GM23248 (cell line): Measurements from ENCODE around the gene GM2A. TPM values are rescaled to one million over a fixed set of nuclear protein-coding genes. Genes with fewer than 3 reads are reported as not detected.

ENCODE experiments used
- DNase-seq: peaks from one replicate; pipeline ENCODE4 v3.0.0-alpha.2; 2015
- H2AFZ ChIP-seq: fragments of 200-600 bp; sonication (generic); 2 replicates; pipeline ENCODE4 v1.6.1; 2016; ENCODE audit warnings: antibody characterized with exemption
- H3F3A ChIP-seq: fragments of 200-600 bp; sonication (generic); 2 replicates; pipeline ENCODE4 v1.6.1; 2016; ENCODE audit warnings: mild to moderate bottlenecking, antibody characterized with exemption, mixed run types; ENCODE audit not compliant: insufficient read depth
- H3K27ac ChIP-seq: fragments of 200-600 bp; sonication (generic); 2 replicates; pipeline ENCODE4 v1.5.1; 2016; ENCODE audit warnings: mild to moderate bottlenecking
- H3K27me3 ChIP-seq: fragments of 200-600 bp; sonication (generic); replicated peaks from 2 replicates; pipeline ENCODE4 v1.6.1; 2016; ENCODE audit warnings: mild to moderate bottlenecking; ENCODE audit not compliant: insufficient read depth
- H3K36me3 ChIP-seq: fragments of 200-600 bp; sonication (generic); 2 replicates; pipeline ENCODE4 v1.6.1; 2016; ENCODE audit warnings: low read depth, mild to moderate bottlenecking
- H3K4me1 ChIP-seq: fragments of 200-600 bp; sonication (generic); 2 replicates; pipeline ENCODE4 v1.6.1; 2016; ENCODE audit warnings: mild to moderate bottlenecking; ENCODE audit not compliant: insufficient read depth
- H3K4me2 ChIP-seq: fragments of 200-600 bp; sonication (generic); one replicate; pipeline ENCODE4 v1.6.1; 2016; ENCODE audit warnings: mild to moderate bottlenecking; ENCODE audit not compliant: unreplicated experiment
- H3K4me3 ChIP-seq: fragments of 200-600 bp; sonication (generic); 2 replicates; pipeline ENCODE4 v1.5.1; 2016; ENCODE audit warnings: mild to moderate bottlenecking
- H3K79me2 ChIP-seq: fragments of 200-600 bp; sonication (generic); 2 replicates; pipeline ENCODE4 v1.6.1; 2016; ENCODE audit warnings: mild to moderate bottlenecking; ENCODE audit not compliant: insufficient read depth
- H3K9ac ChIP-seq: fragments of 200-600 bp; sonication (generic); 2 replicates; pipeline ENCODE4 v1.6.1; 2016; ENCODE audit warnings: mild to moderate bottlenecking
- H3K9me2 ChIP-seq: fragments of 200-600 bp; sonication (generic); 2 replicates; pipeline ENCODE4 v1.6.1; 2016; ENCODE audit warnings: mixed run types, mild to moderate bottlenecking, moderate library complexity; ENCODE audit not compliant: insufficient read depth
- H3K9me3 ChIP-seq: fragments of 200-600 bp; sonication (generic); one replicate; pipeline ENCODE4 v1.6.1; 2017; ENCODE audit warnings: low read depth
- H4K20me1 ChIP-seq: fragments of 200-600 bp; sonication (generic); 2 replicates; pipeline ENCODE4 v1.6.0; 2016; ENCODE audit not compliant: insufficient read depth
- EZH2 ChIP-seq: fragments of 200-600 bp; sonication (generic); IDR thresholded peaks from 2 replicates; pipeline ENCODE4 v1.6.1; 2018; ENCODE audit warnings: antibody characterized with exemption, mild to moderate bottlenecking; ENCODE audit not compliant: insufficient read depth, poor library complexity, severe bottlenecking
- EZH2phosphoT487 ChIP-seq: fragments of 200-600 bp; sonication (generic); IDR thresholded peaks from 2 replicates; pipeline ENCODE4 v1.6.1; 2018; ENCODE audit warnings: antibody characterized with exemption, moderate library complexity, mild to moderate bottlenecking, low read depth; ENCODE audit not compliant: insufficient read depth
- WGBS, 2 experiments: methylation state at CpG; one replicate each; pipeline ENCODE4 v1.1.6; 2015 to 2017; ENCODE audit warnings: low lambda C conversion rate in 2 of 2, low coverage in 1 of 2; ENCODE audit errors: missing lambda C conversion rate in 2 of 2; 5-methylcytosine and 5-hydroxymethylcytosine counted together
- in situ Hi-C: fragments of 300-500 bp; cut with MboI; formaldehyde crosslinking; loops from 2 replicates; pipeline ENCODE4 v1.15.0; 2020
- polyA plus RNA-seq: library from polyadenylated mRNA; unstranded; fragments of >200 nt; fragmentation: Nextera tagmentation; extraction: Ambion mirVana; gene quantifications from 2 replicates; pipeline ENCODE4 v1.2.1, GENCODE V29; 2016
- total RNA-seq: library from RNA; depleted of rRNA; stranded (reverse); fragments of >200 nt; shearing (Covaris generic); gene quantifications from 2 replicates; pipeline ENCODE4 v1.2.3, GENCODE V29; 2014

Gene GM2A
- total and polyA plus RNA-seq, 2 experiments from 2014 or later = 11.2 to 23.5 TPM

DNA sequence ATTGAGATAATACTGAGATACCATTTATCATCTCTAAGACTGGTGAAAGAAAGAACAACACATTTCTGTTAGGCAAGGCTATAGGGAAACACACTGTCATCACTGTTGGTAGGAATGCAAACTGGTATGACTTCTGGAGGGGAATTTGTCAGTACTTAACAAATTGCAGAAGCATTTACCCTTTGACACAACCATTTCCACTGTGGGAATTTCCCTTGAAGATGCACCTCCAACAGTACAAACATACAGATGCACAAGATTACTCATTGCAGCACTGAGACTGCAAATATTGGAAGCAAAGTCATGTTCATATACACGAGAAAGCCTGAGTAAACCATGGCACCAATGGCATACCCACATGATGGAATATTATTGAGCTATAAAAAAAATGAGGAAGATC, 17.6 kb downstream of the GM2A start:
- in situ Hi-C loops = no loop called here
- H3K27me3 ChIP-seq = no peaks in the 10 kb centered on the region

DNA sequence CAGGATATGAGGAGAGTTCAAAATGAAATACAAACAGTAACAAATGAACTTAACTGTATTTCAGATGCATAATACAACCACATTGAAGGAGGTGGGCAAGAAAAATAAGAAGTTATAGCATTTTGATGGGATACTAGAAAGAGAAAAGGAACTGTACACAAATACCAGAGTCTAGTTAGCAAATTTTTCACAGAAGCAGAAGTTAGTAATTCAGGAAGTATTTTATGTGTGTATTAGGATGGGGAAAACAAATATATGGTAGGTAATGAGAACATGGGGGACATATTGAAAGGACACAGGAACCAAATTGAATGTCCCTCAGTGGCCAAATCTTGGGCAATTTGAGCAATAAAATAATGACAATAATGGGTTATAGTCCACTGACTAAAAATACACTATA, 18.4 kb downstream of the GM2A start:
- no peaks in the 10 kb centered on the region for H3K27me3 ChIP-seq
- no peak for DNase-seq
- H3K27ac ChIP-seq = no peak overlapping the region
- H3K4me3 ChIP-seq = no peak overlapping the region
- no peaks in the 10 kb centered on the region for H3K9me3 ChIP-seq
- H3K4me2 ChIP-seq = no peak overlapping the region
- H3K4me1 ChIP-seq = no peaks in the 10 kb centered on the region
- no peak overlapping the region for H2AFZ ChIP-seq
- no peaks in the 10 kb centered on the region for H3K9me2 ChIP-seq
- TF ChIP-seq EZH2phosphoT487 (no peak), EZH2 (no peak)
- H3F3A ChIP-seq = no peaks in the 10 kb centered on the region
- H4K20me1 ChIP-seq = no peaks in the 10 kb centered on the region
- no peak overlapping the region for H3K9ac ChIP-seq
- no peaks in the 10 kb centered on the region for H3K36me3 ChIP-seq
- H3K79me2 ChIP-seq = no peaks in the 10 kb centered on the region
- in situ Hi-C loops = no loop called here

More for the DNA sequence above, 17.6 kb downstream of the GM2A start:
- Histone ChIP-seq H3K9ac (no peak overlapping the region), H4K20me1 (no peaks in the 10 kb centered on the region), H3K4me2 (no peak overlapping the region), H3K79me2 (no peaks in the 10 kb centered on the region), H3K9me3 (no peaks in the 10 kb centered on the region), H2AFZ (no peak overlapping the region), H3F3A (no peaks in the 10 kb centered on the region), H3K4me1 (no peaks in the 10 kb centered on the region), H3K36me3 (no peaks in the 10 kb centered on the region), H3K4me3 (no peak overlapping the region), H3K9me2 (no peaks in the 10 kb centered on the region), H3K27ac (no peak overlapping the region)
- WGBS, 2 experiments = 46 to 67% methylated on average over 1 of the region's 1 CpG
- TF ChIP-seq EZH2phosphoT487 (no peak), EZH2 (no peak)
- DNase-seq = peak; percentile 30

DNA sequence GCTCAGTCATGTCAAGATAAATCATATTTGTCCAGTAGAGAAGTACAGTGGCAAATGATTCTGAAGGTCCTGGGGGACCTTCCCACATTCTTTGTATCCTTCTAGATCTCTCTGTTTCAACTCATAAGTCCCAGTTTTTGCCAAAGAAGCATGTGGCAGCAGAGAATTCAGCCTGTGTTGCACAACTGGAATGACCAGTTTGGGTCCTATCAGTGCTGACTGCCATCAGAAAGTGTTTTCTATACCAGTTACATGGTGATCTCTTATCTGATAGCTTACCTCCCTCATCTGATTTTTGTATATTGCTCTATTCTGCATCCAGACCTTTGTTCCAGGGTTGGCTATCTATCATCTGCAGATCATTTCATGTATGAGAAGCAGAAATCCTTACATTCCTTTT, 21.7 kb downstream of the GM2A start:
- Histone ChIP-seq H3K4me1 (no peaks in the 10 kb centered on the region), H3K27me3 (0 out of 2 replicates have a peak, but pooled peaks cover 14% of the 10 kb centered on the region), H3K36me3 (no peaks in the 10 kb centered on the region), H3K4me3 (no peak overlapping the region), H3F3A (no peaks in the 10 kb centered on the region), H4K20me1 (no peaks in the 10 kb centered on the region), H3K9ac (no peak overlapping the region), H3K27ac (no peak overlapping the region), H2AFZ (no peak overlapping the region), H3K4me2 (no peak overlapping the region), H3K9me2 (no peaks in the 10 kb centered on the region), H3K9me3 (no peaks in the 10 kb centered on the region), H3K79me2 (no peaks in the 10 kb centered on the region)
- TF ChIP-seq EZH2 (no peak), EZH2phosphoT487 (no peak)
- in situ Hi-C loops = no loop called here
- no peak for DNase-seq

GRCh38 chr5:151275803-151276202, 22.8 kb downstream of the GM2A start:
- H3K4me3 ChIP-seq = no peak overlapping the region
- WGBS, 2 experiments = 80 to 81% methylated on average over 2 of the region's 2 CpGs
- no peaks in the 10 kb centered on the region for H3F3A ChIP-seq
- no peak overlapping the region for H2AFZ ChIP-seq
- no peaks in the 10 kb centered on the region for H3K79me2 ChIP-seq
- no peak for TF ChIP-seq EZH2phosphoT487
- TF ChIP-seq EZH2 = no peak
- no peak overlapping the region for H3K9ac ChIP-seq
- H3K27me3 ChIP-seq = 0 out of 2 replicates have a peak, but pooled peaks cover 14% of the 10 kb centered on the region
- no peaks in the 10 kb centered on the region for H3K4me1 ChIP-seq
- no peaks in the 10 kb centered on the region for H3K9me3 ChIP-seq
- no peaks in the 10 kb centered on the region for H3K9me2 ChIP-seq
- in situ Hi-C loops = no loop called here
- no peaks in the 10 kb centered on the region for H4K20me1 ChIP-seq
- H3K4me2 ChIP-seq = no peak overlapping the region
- DNase-seq = no peak
- no peak overlapping the region for H3K27ac ChIP-seq
- no peaks in the 10 kb centered on the region for H3K36me3 ChIP-seq

DNA sequence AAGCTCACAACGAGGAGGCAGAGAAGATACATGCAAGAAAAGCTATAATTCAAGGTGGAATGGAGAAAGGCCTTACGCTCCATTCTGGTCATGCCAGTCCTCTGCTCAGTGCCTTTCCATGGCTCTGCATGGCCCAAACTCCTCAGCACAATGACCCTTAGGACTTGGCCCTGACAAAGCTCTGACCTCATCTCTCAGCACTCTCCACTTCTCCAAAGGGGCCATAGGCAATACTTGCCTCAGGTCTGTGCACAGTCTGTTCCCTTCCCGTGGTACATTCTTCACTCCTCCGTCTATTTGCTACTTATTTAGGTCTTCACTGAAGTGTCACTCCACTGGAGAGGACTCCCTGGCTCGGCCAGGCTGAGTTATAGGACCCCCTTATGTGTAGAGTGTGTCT, 25.9 kb downstream of the GM2A start:
- H3K4me1 ChIP-seq = no peaks in the 10 kb centered on the region
- in situ Hi-C loops = no loop called here
- no peaks in the 10 kb centered on the region for H4K20me1 ChIP-seq
- 46% methylated on average over 5 of the region's 5 CpGs for WGBS, 2 experiments
- no peak overlapping the region for H3K27ac ChIP-seq
- no peak for TF ChIP-seq EZH2phosphoT487
- TF ChIP-seq EZH2 = no peak
- no peak overlapping the region for H2AFZ ChIP-seq
- H3K4me2 ChIP-seq = no peak overlapping the region
- no peak for DNase-seq
- H3K4me3 ChIP-seq = no peak overlapping the region
- H3K36me3 ChIP-seq = no peaks in the 10 kb centered on the region
- no peaks in the 10 kb centered on the region for H3K79me2 ChIP-seq
- H3F3A ChIP-seq = no peaks in the 10 kb centered on the region
- no peaks in the 10 kb centered on the region for H3K9me2 ChIP-seq
- H3K9me3 ChIP-seq = no peaks in the 10 kb centered on the region
- H3K27me3 ChIP-seq = 0 out of 2 replicates have a peak, but pooled peaks cover 14% of the 10 kb centered on the region
- no peak overlapping the region for H3K9ac ChIP-seq
